Measurements from ENCODE around the gene PIK3C2G. TPM values are rescaled to one million over a fixed set of nuclear protein-coding genes. Genes with fewer than 3 reads are reported as not detected.

PIK3C2G gene
- total RNA-seq, 1 experiment from 2014 or later, result not detected

GRCh38 chr12:18564306-18564705, 303.0 kb downstream of the PIK3C2G start:
- no peak for ATAC-seq
- no peak overlapping the region for H3K9ac ChIP-seq (ENCODE audit: low read length)
- H3K4me1 ChIP-seq (ENCODE audit: insufficient read depth, low read length), result no peaks in the 10 kb centered on the region
- no peak overlapping the region for H3K27ac ChIP-seq (ENCODE audit: low read length)
- DNase-seq, result no peak
- no peaks in the 10 kb centered on the region for H3K36me3 ChIP-seq (ENCODE audit: low read depth, low read length)
- no peak overlapping the region for H3K4me3 ChIP-seq (ENCODE audit: low read length)
- TF ChIP-seq EZH2 (IDR thresholded peaks at IDR 0.05; ENCODE audit: low read length, unreplicated experiment), result no peak
- TF ChIP-seq CTCF (conservative IDR thresholded peaks at IDR 0.05; ENCODE audit: low read depth, low read length), result no peak
- no peak for TF ChIP-seq EZH2phosphoT487 (IDR thresholded peaks at IDR 0.05; ENCODE audit: borderline replicate concordance, low read length)
- H3F3A ChIP-seq (ENCODE audit: low read length, unreplicated experiment), result no peaks in the 10 kb centered on the region
- no peak overlapping the region for H2AFZ ChIP-seq (ENCODE audit: low read length)
- no TSS peak for BruUV-seq (replicated peaks)
- H3K9me2 ChIP-seq (replicated peaks; ENCODE audit: low read length), result no peaks in the 10 kb centered on the region
- H3K79me2 ChIP-seq (ENCODE audit: low read length), result no peaks in the 10 kb centered on the region
- H4K20me1 ChIP-seq (ENCODE audit: low read length), result no peaks in the 10 kb centered on the region
- no peaks in the 10 kb centered on the region for H3K9me3 ChIP-seq (ENCODE audit: low read length)
- POLR2A ChIA-PET (ENCODE audit: unreplicated experiment), result no interaction called here
- intact Hi-C loops (cut with micrococcal nuclease), result no loop called here
- no peak overlapping the region for H3K4me2 ChIP-seq (ENCODE audit: low read length)
- H3K27me3 ChIP-seq (ENCODE audit: low read length), result no peaks in the 10 kb centered on the region
- CTCF ChIA-PET, result no interaction called here

- Histone ChIP-seq H3K4me1 (ENCODE audit: insufficient read depth, low read length) (no peaks in the 10 kb centered on the region), H3K9me3 (ENCODE audit: low read length) (no peaks in the 10 kb centered on the region), H3K9ac (ENCODE audit: low read length) (no peak overlapping the region), H3K9me2 (replicated peaks; ENCODE audit: low read length) (no peaks in the 10 kb centered on the region), H3K4me2 (ENCODE audit: low read length) (no peak overlapping the region), H3K27ac (ENCODE audit: low read length) (no peak overlapping the region), H2AFZ (ENCODE audit: low read length) (no peak overlapping the region), H3K36me3 (ENCODE audit: low read depth, low read length) (no peaks in the 10 kb centered on the region), H3F3A (ENCODE audit: low read length, unreplicated experiment) (no peaks in the 10 kb centered on the region), H3K4me3 (ENCODE audit: low read length) (no peak overlapping the region), H3K79me2 (ENCODE audit: low read length) (no peaks in the 10 kb centered on the region), H3K27me3 (ENCODE audit: low read length) (no peaks in the 10 kb centered on the region), H4K20me1 (ENCODE audit: low read length) (no peaks in the 10 kb centered on the region)
- ChIA-PET POLR2A (ENCODE audit: unreplicated experiment) (no interaction called here), CTCF (no interaction called here)
- TF ChIP-seq CTCF (conservative IDR thresholded peaks at IDR 0.05; ENCODE audit: low read depth, low read length) (no peak), EZH2phosphoT487 (IDR thresholded peaks at IDR 0.05; ENCODE audit: borderline replicate concordance, low read length) (no peak), EZH2 (IDR thresholded peaks at IDR 0.05; ENCODE audit: low read length, unreplicated experiment) (no peak)
- BruUV-seq (replicated peaks), result no TSS peak
- intact Hi-C loops (cut with micrococcal nuclease), result no loop called here
- no peak for ATAC-seq
- no peak for DNase-seq
Observed at GRCh38 chr12:18567787-18568186, 306.5 kb downstream of the PIK3C2G start.

GRCh38 chr12:18570543-18570942, 309.2 kb downstream of the PIK3C2G start:
- Histone ChIP-seq H3K9ac (ENCODE audit: low read length) (no peak overlapping the region), H3K9me2 (replicated peaks; ENCODE audit: low read length) (no peaks in the 10 kb centered on the region), H3K4me1 (ENCODE audit: insufficient read depth, low read length) (no peaks in the 10 kb centered on the region), H3K27me3 (ENCODE audit: low read length) (no peaks in the 10 kb centered on the region), H3K9me3 (ENCODE audit: low read length) (no peaks in the 10 kb centered on the region), H3K4me3 (ENCODE audit: low read length) (no peak overlapping the region), H3K4me2 (ENCODE audit: low read length) (no peak overlapping the region), H2AFZ (ENCODE audit: low read length) (no peak overlapping the region), H3K79me2 (ENCODE audit: low read length) (no peaks in the 10 kb centered on the region), H4K20me1 (ENCODE audit: low read length) (no peaks in the 10 kb centered on the region), H3K36me3 (ENCODE audit: low read depth, low read length) (no peaks in the 10 kb centered on the region), H3F3A (ENCODE audit: low read length, unreplicated experiment) (no peaks in the 10 kb centered on the region), H3K27ac (ENCODE audit: low read length) (no peak overlapping the region)
- TF ChIP-seq CTCF (conservative IDR thresholded peaks at IDR 0.05; ENCODE audit: low read depth, low read length) (no peak), EZH2phosphoT487 (IDR thresholded peaks at IDR 0.05; ENCODE audit: borderline replicate concordance, low read length) (no peak), EZH2 (IDR thresholded peaks at IDR 0.05; ENCODE audit: low read length, unreplicated experiment) (no peak)
- intact Hi-C loops (cut with micrococcal nuclease), result no loop called here
- no TSS peak for BruUV-seq (replicated peaks)
- ATAC-seq, result no peak
- DNase-seq, result no peak
- POLR2A ChIA-PET (ENCODE audit: unreplicated experiment), result no interaction called here
- CTCF ChIA-PET, result no interaction called here

Data from PC-3 (cell line).